Spleen (tissue), 7 donors: ENCODE measurements around the gene DOCK10.

ENCODE experiments used
- POLR2A ChIP-seq, 3 donors: fragments of 450-650 bp; IDR thresholded peaks; one replicate each; pipeline ENCODE4 v1.5.1; 2017; ENCODE audit warnings: antibody characterized with exemption in 3 of 3, mild to moderate bottlenecking in 1 of 3
- POLR2AphosphoS5 ChIP-seq, 3 donors: sonication (generic); formaldehyde crosslinking; IDR thresholded peaks; one replicate each; pipeline ENCODE4 v1.5.1; 2017; ENCODE audit warnings: antibody characterized with exemption in 3 of 3
- TF ChIP-seq, protein P1 (sequence below), 11 experiments: fragments of 200-600 bp in 7 of 11; fragments of 450-650 bp in 4 of 11; sonication (generic) in 4 of 11; IDR thresholded peaks in 8 of 11; conservative IDR thresholded peaks in 3 of 11; 1 replicate in 7 of 11; 2 replicates in 4 of 11; pipeline versions ENCODE4 v1.4.0 to v1.8.0; 2016 to 2021; ENCODE audit warnings: antibody characterized with exemption in 11 of 11, inconsistent platforms in 4 of 11, mild to moderate bottlenecking in 1 of 11
- donor health status: DM: no; HTN: no; CAD: no; lungs with moderate emphysema.
- donor health status: DM: no; HTN: no; CAD: no.
- donor health status: DM: no; HTN: no; CAD: no.

- TF ChIP-seq, protein P1, sequence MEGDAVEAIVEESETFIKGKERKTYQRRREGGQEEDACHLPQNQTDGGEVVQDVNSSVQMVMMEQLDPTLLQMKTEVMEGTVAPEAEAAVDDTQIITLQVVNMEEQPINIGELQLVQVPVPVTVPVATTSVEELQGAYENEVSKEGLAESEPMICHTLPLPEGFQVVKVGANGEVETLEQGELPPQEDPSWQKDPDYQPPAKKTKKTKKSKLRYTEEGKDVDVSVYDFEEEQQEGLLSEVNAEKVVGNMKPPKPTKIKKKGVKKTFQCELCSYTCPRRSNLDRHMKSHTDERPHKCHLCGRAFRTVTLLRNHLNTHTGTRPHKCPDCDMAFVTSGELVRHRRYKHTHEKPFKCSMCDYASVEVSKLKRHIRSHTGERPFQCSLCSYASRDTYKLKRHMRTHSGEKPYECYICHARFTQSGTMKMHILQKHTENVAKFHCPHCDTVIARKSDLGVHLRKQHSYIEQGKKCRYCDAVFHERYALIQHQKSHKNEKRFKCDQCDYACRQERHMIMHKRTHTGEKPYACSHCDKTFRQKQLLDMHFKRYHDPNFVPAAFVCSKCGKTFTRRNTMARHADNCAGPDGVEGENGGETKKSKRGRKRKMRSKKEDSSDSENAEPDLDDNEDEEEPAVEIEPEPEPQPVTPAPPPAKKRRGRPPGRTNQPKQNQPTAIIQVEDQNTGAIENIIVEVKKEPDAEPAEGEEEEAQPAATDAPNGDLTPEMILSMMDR (IDR thresholded peaks at IDR 0.05 in 8 of 11, conservative IDR thresholded peaks at IDR 0.05 in 3 of 11): no peak
- TF ChIP-seq POLR2AphosphoS5 (IDR thresholded peaks at IDR 0.05) (no peak), POLR2A (IDR thresholded peaks at IDR 0.05) (no peak)
These were observed 167.1 kb downstream of the DOCK10 start for GRCh38 chr2:224875153-224875552.
